Karpas-422 (cell line): ENCODE measurements around the gene TMEM140. TPM values are rescaled to one million over a fixed set of nuclear protein-coding genes. Genes with fewer than 3 reads are reported as not detected.
"Not testable (repeated sequence)": the region's sequence is repeated elsewhere in the genome, so short reads cannot be mapped to it uniquely, and the experiment has no call there.

Experiments used
- DNase-seq: peaks from one replicate; pipeline ENCODE4 v3.0.0-alpha.2; 2015
- H2AFZ ChIP-seq: fragments of 200-600 bp; sonication (generic); 2 replicates; pipeline ENCODE4 v1.6.1; 2014; ENCODE audit warnings: antibody characterized with exemption, low read length, mixed read lengths
- H3K27ac ChIP-seq: fragments of 200-600 bp; sonication (generic); 2 replicates; pipeline ENCODE4 v1.5.1; 2014; ENCODE audit warnings: mild to moderate bottlenecking, low read length, moderate library complexity
- H3K27me3 ChIP-seq: fragments of 200-600 bp; sonication (generic); 2 replicates; pipeline ENCODE4 v1.6.1; 2014; ENCODE audit warnings: low read length, mixed read lengths
- H3K36me3 ChIP-seq: fragments of 200-600 bp; sonication (generic); 2 replicates; pipeline ENCODE4 v1.6.1; 2014; ENCODE audit warnings: low read length, mixed read lengths; ENCODE audit not compliant: insufficient read depth
- H3K4me1 ChIP-seq: fragments of 200-600 bp; sonication (generic); 2 replicates; pipeline ENCODE4 v1.6.1; 2014; ENCODE audit warnings: mild to moderate bottlenecking, low read length, mixed read lengths
- H3K4me2 ChIP-seq: fragments of 200-600 bp; sonication (generic); 2 replicates; pipeline ENCODE4 v1.6.1; 2014; ENCODE audit warnings: low read length, low read depth, mild to moderate bottlenecking; ENCODE audit not compliant: poor library complexity, severe bottlenecking
- H3K4me3 ChIP-seq: fragments of 200-600 bp; sonication (generic); 2 replicates; pipeline ENCODE4 v1.5.1; 2014; ENCODE audit warnings: mild to moderate bottlenecking, antibody characterized with exemption, low read length, mixed read lengths
- H3K79me2 ChIP-seq: fragments of 200-600 bp; sonication (generic); 2 replicates; pipeline ENCODE4 v1.6.1; 2014; ENCODE audit warnings: mild to moderate bottlenecking, low read length, mixed read lengths
- H3K9ac ChIP-seq: fragments of 200-600 bp; sonication (generic); 2 replicates; pipeline ENCODE4 v1.6.0; 2014; ENCODE audit warnings: low read length
- H3K9me2 ChIP-seq: fragments of 200-600 bp; sonication (generic), shearing (Covaris generic); replicated peaks from 2 replicates; pipeline ENCODE4 v1.6.0; 2014; ENCODE audit warnings: mild to moderate bottlenecking, low read length, moderate library complexity; ENCODE audit not compliant: insufficient read depth
- H3K9me3 ChIP-seq: fragments of 300-700, 200-600 bp; sonication (generic); 2 replicates; pipeline ENCODE4 v1.6.1; 2014; ENCODE audit warnings: low read length, mixed read lengths
- H4K20me1 ChIP-seq: fragments of 200-600 bp; sonication (generic); 2 replicates; pipeline ENCODE4 v1.6.1; 2014; ENCODE audit warnings: mild to moderate bottlenecking, antibody characterized with exemption, low read length, low read depth; ENCODE audit not compliant: insufficient read depth
- total RNA-seq: library from RNA; depleted of rRNA; stranded (reverse); fragments of >200 nt; shearing (Covaris generic); gene quantifications from 2 replicates; pipeline ENCODE4 v1.2.3, GENCODE V29; 2014; ENCODE audit warnings: low replicate concordance

Gene TMEM140
- total RNA-seq, 1 experiment from 2014 or later = 0.86 TPM

- Histone ChIP-seq H3K36me3 (peaks cover 37% of the 10 kb centered on the region), H3K4me3 (no peak overlapping the region)
Measured at GRCh38 chr7:135167365-135167917, 19.6 kb downstream of the TMEM140 start.

GRCh38 chr7:135168001-135168400 is 20.1 kb downstream of the TMEM140 start:
- H3K4me2 ChIP-seq = no peak overlapping the region
- no peaks in the 10 kb centered on the region for H3K9me3 ChIP-seq
- peaks cover 11% of the 10 kb centered on the region; the same call in 1 of the 2 replicates for H4K20me1 ChIP-seq
- H3K79me2 ChIP-seq = peaks cover 24% of the 10 kb centered on the region
- H3K27me3 ChIP-seq = no peaks in the 10 kb centered on the region
- H3K9me2 ChIP-seq = no peaks in the 10 kb centered on the region
- H3K27ac ChIP-seq = no peak overlapping the region
- no peak for DNase-seq
- no peak overlapping the region for H3K9ac ChIP-seq
- peaks cover 37% of the 10 kb centered on the region for H3K36me3 ChIP-seq
- peaks cover 30% of the 10 kb centered on the region for H3K4me1 ChIP-seq
- H3K4me3 ChIP-seq = no peak overlapping the region
- no peak overlapping the region for H2AFZ ChIP-seq

More at GRCh38 chr7:135167365-135167917, 19.6 kb downstream of the TMEM140 start:
- H3K4me1 ChIP-seq = peaks cover 28% of the 10 kb centered on the region
- peaks cover 24% of the 10 kb centered on the region for H3K79me2 ChIP-seq
- H3K27me3 ChIP-seq = no peaks in the 10 kb centered on the region
- no peak overlapping the region for H3K27ac ChIP-seq
- H3K9me2 ChIP-seq = no peaks in the 10 kb centered on the region
- H3K4me2 ChIP-seq = no peak overlapping the region
- DNase-seq = no peak
- no peak overlapping the region for H2AFZ ChIP-seq
- no peak overlapping the region for H3K9ac ChIP-seq
- no peaks in the 10 kb centered on the region for H3K9me3 ChIP-seq
- H4K20me1 ChIP-seq = peaks cover 11% of the 10 kb centered on the region; the same call in 1 of the 2 replicates

DNA sequence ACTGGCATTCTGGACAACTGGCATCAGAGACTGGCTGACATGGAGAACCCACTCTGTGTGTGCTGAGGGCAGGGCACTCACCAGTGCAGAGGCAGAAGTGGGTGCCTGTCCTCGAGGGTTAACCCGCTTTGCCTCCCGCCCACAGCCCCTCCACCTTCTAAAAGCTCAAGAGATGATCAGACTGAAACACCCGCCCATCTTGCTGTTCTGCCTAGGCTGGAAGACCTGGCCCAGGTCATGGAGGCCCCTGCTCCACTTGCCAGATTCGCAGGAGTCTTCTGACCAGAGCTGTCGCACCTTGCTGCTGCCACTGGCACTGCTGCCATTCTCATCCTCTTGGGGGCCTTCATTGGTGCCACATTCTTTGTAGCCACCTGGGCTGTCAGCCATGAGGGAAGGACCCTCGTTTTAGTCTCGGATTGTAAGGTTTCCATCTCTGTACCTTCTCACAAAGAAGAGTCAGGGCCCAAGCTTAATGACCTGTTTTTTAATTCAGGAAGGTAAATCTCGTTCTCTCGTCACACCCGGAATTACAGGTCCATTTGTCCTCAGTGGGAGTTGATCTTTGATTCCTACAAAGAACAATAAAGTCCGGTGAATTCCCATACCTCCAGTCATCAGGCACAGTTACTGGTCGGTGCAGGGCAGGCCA is 20.7 kb downstream of the TMEM140 start:
- peak overlapping the region; percentile 96; the same call in 1 of the 2 replicates for H3K9ac ChIP-seq
- peaks cover 37% of the 10 kb centered on the region for H3K36me3 ChIP-seq

DNA sequence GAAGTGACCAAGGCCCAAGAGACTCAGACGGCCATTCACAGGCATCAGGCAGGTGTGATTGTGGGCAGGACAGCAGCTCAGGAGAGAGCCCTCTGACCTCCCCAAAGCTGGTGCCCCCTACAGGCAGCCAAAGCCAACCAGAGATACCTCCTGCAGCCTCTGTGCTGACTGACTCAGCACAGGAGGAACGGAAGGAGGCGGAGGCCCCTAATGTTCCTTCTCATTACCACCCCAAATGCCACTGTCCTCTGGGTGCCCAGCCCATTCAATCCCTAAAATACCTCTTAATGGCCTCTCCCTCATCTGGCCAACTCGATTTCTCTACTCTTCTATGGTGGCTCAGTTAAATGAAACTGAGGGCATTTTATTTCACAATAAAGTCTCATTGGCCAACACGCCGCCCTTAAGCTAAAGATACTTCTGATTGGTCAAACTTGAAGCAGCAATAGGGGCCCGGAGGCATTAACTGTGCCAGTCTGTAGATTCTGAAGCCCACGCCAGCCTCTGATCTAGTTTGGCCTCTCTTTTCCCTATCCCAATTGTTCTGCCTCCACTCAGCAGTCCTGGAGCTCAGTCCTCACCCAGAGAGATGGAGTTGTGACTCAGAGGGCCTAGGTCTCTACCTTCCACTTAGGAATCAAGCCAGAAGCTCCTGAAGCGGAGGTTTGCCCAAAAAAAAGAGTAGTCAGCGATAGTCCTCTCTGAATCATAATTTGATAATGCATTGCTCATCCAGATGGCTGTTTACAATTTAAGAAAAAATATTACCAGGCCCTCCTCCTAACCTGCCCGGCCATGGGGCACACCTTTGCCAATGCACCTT is 21.5 kb downstream of the TMEM140 start:
- DNase-seq = peak; percentile 84
- peaks cover 24% of the 10 kb centered on the region for H3K79me2 ChIP-seq
- no peak overlapping the region for H2AFZ ChIP-seq

More for the DNA sequence above, 20.7 kb downstream of the TMEM140 start:
- peaks cover 11% of the 10 kb centered on the region; the same call in 1 of the 2 replicates for H4K20me1 ChIP-seq
- H3K4me3 ChIP-seq = peak overlapping the region; percentile 92; the same call in 1 of the 2 replicates
- no peaks in the 10 kb centered on the region for H3K27me3 ChIP-seq
- no peak for DNase-seq
- peak overlapping the region; percentile 99 for H3K4me2 ChIP-seq
- H2AFZ ChIP-seq = no peak overlapping the region
- H3K9me3 ChIP-seq = no peaks in the 10 kb centered on the region
- no peaks in the 10 kb centered on the region for H3K9me2 ChIP-seq
- peaks cover 30% of the 10 kb centered on the region for H3K4me1 ChIP-seq
- H3K27ac ChIP-seq = no peak overlapping the region
- H3K79me2 ChIP-seq = peaks cover 24% of the 10 kb centered on the region

GRCh38 chr7:135169964-135170273 is 22.0 kb downstream of the TMEM140 start:
- peak; percentile 81 for DNase-seq
- Histone ChIP-seq H3K9me2 (no peaks in the 10 kb centered on the region), H3K9me3 (no peaks in the 10 kb centered on the region), H3K4me1 (peaks cover 30% of the 10 kb centered on the region), H3K9ac (peak overlapping the region; percentile 96), H2AFZ (no peak overlapping the region), H4K20me1 (peaks cover 11% of the 10 kb centered on the region; the same call in 1 of the 2 replicates), H3K79me2 (peaks cover 24% of the 10 kb centered on the region), H3K27ac (peak overlapping the region; percentile 92), H3K4me2 (peak overlapping the region; percentile 99), H3K4me3 (peak overlapping the region; percentile 92), H3K27me3 (no peaks in the 10 kb centered on the region), H3K36me3 (peaks cover 33% of the 10 kb centered on the region)

More for the DNA sequence above, 21.5 kb downstream of the TMEM140 start:
- Histone ChIP-seq H3K9me3 (no peaks in the 10 kb centered on the region), H3K27me3 (no peaks in the 10 kb centered on the region), H4K20me1 (peaks cover 11% of the 10 kb centered on the region; the same call in 1 of the 2 replicates), H3K4me3 (peak overlapping the region; percentile 92), H3K4me1 (peaks cover 30% of the 10 kb centered on the region), H3K4me2 (peak overlapping the region; percentile 99), H3K9ac (peak overlapping the region; percentile 96), H3K36me3 (peaks cover 33% of the 10 kb centered on the region), H3K9me2 (no peaks in the 10 kb centered on the region), H3K27ac (peak overlapping the region; percentile 92)

DNA sequence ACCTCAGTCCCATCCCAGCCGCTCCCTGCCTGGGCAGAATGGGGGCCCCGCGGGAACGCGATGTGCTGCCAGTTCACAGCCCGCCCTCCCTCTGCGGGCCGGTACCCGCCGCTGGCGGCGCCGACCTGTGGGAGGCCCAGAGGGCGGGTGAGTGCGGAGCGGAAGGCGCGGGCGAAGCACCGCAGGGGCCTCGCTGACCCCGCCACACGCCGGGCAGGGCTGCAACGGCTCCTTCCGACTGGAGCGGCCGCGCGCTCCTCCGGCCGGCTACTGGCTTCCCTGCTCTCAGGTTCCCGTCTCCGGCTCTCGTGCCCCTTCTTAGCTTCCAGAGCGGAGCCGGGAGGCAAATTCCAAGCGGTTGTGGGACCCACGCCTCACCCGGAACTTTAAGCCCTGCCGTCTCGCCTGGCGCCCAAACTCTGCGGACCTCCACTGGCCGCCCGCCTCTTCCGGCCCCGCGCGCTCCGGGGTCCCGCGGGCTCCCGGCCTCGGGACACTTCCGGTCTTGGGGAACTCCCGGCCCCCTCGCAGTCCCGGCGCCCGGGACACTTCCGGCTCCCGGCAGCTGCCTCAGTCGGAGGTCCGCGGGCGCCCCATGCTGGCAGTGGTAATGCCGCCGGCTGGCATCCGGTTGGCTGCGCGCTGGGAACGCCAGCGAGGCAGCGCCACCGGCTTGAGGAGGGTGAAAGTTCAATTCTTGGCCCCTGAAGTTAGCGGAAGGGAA is 22.6 kb downstream of the TMEM140 start, which contains the start of gene CYREN:
Gene CYREN, minus strand, starts transcription at position 434 of the 724 bp plus-strand sequence. CDS start 1,785 bp downstream, outside the sequence.
- Histone ChIP-seq H3K79me2 (peaks cover 24% of the 10 kb centered on the region), H2AFZ (peak within 1 kb of the TSS; percentile 92), H3K4me2 (peak within 1 kb of the TSS; percentile 99), H3K9me2 (no peaks in the 10 kb centered on the region), H3K9ac (peak within 1 kb of the TSS; percentile 96), H3K36me3 (peaks cover 28% of the 10 kb centered on the region), H3K4me3 (peak within 1 kb of the TSS; percentile 92), H4K20me1 (peaks cover 11% of the 10 kb centered on the region; the same call in 1 of the 2 replicates), H3K4me1 (peaks cover 30% of the 10 kb centered on the region), H3K9me3 (no peaks in the 10 kb centered on the region), H3K27ac (peak within 1 kb of the TSS; percentile 92), H3K27me3 (no peaks in the 10 kb centered on the region)
- peak; percentile 98 for DNase-seq

DNA sequence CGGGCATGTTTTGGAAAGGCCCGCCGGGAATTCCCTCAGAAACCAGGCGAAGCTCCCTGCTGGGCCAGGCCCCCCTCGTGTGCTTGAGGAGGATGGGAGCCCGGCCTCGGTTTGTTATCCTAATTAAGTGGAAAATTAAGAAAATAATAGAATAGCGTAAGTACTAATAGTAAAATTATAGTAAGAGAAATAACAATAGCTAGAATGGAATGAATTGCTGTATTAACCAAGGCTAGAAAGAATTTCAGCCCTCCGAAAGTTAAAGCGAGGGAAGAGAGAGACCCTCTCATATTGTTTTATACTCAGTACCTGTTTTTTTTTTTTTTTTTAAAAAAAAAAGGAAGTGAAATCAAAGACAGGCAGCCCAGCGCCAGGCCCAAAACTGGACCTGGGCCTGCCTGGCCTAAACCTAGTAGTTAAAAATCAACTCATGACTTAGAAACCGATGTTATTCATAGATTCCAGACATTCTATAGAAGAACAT is 23.2 kb downstream of the TMEM140 start:
- Histone ChIP-seq H3K79me2 (peaks cover 24% of the 10 kb centered on the region), H3K4me1 (peaks cover 30% of the 10 kb centered on the region), H3K9ac (peak overlapping the region; percentile 96), H3K4me2 (peak overlapping the region; percentile 99), H3K36me3 (peaks cover 24% of the 10 kb centered on the region), H2AFZ (peak overlapping the region; percentile 92), H4K20me1 (peaks cover 11% of the 10 kb centered on the region; the same call in 1 of the 2 replicates), H3K27ac (peak overlapping the region; percentile 92), H3K4me3 (peak overlapping the region; percentile 92)
- not testable (repeated sequence) for H3K9me3 ChIP-seq, H3K27me3 ChIP-seq, H3K9me2 ChIP-seq
- DNase-seq = peak; percentile 71
